B cell (primary cell): Measurements from ENCODE around the gene DCAKD. TPM values are rescaled to one million over a fixed set of nuclear protein-coding genes. Genes with fewer than 3 reads are reported as not detected.

Experiments used
- ATAC-seq: fragments of 200-7000 bp; cut with Tn5 transposase; one replicate; pipeline ENCODE4 v1.10.0; 2021; ENCODE audit warnings: low read depth, mild to moderate bottlenecking, moderate number of reproducible peaks, moderate library complexity
- CTCF ChIA-PET: fragments of 350-600 bp; sonication (Branson Sonifier 250); formaldehyde crosslinking; loops from one replicate; lab custom pipeline; 2021; ENCODE audit warnings: antibody characterized with exemption, inconsistent platforms; lab: Charles Lee
- POLR2A ChIA-PET: fragments of 350-600 bp; sonication (Branson Sonifier 250); formaldehyde crosslinking; loops from one replicate; lab custom pipeline; 2021; ENCODE audit warnings: antibody characterized with exemption; lab: Charles Lee
- DNase-seq: peaks from one replicate; pipeline ENCODE4 v3.0.0; 2013
- H2AFZ ChIP-seq: 2 replicates; pipeline ENCODE4 v1.6.1; 2012; ENCODE audit warnings: mild to moderate bottlenecking, low read depth, low read length; ENCODE audit not compliant: insufficient read depth, poor library complexity, severe bottlenecking
- H3K27ac ChIP-seq, 2 donors: 1 replicate in 1 of 2; 2 replicates in 1 of 2; pipeline ENCODE4 v1.5.1; 2012 to 2013; ENCODE audit warnings: low read length in 2 of 2, mild to moderate bottlenecking in 2 of 2, moderate library complexity in 1 of 2
- H3K27me3 ChIP-seq, 4 experiments: fragments of 200-600 bp in 1 of 4; sonication (generic) in 1 of 4; replicated peaks in 1 of 4; 1 replicate in 2 of 4; 2 replicates in 2 of 4; pipeline versions ENCODE4 v1.6.1 to v1.7.0; 2013 to 2016; ENCODE audit warnings: low read length in 3 of 4, mild to moderate bottlenecking in 2 of 4, mixed read lengths in 1 of 4, moderate library complexity in 1 of 4; ENCODE audit not compliant: insufficient read depth in 4 of 4, control insufficient read depth in 3 of 4; ENCODE audit errors: control extremely low read depth in 1 of 4
- H3K36me3 ChIP-seq, 2 experiments: replicated peaks in 1 of 2; 1 replicate in 1 of 2; 2 replicates in 1 of 2; pipeline versions ENCODE4 v1.6.1 to v1.7.1; 2013; ENCODE audit warnings: low read length in 1 of 2; ENCODE audit not compliant: insufficient read depth in 2 of 2, control insufficient read depth in 1 of 2; ENCODE audit errors: control extremely low read depth in 1 of 2, extremely low read depth in 1 of 2
- H3K4me1 ChIP-seq, 2 donors: fragments of 200-600 bp in 1 of 2; sonication (generic) in 1 of 2; 1 replicate in 1 of 2; 2 replicates in 1 of 2; pipeline versions ENCODE4 v1.5.1 to v1.6.1; 2013 to 2017; ENCODE audit warnings: low read length in 2 of 2; ENCODE audit not compliant: control insufficient read depth in 2 of 2, insufficient read depth in 2 of 2
- H3K4me2 ChIP-seq: replicated peaks from 2 replicates; pipeline ENCODE3; 2012; ENCODE audit warnings: mild to moderate bottlenecking, low read depth, low read length; ENCODE audit not compliant: poor library complexity, severe bottlenecking
- H3K4me3 ChIP-seq, 5 experiments: fragments of 200-600 bp in 1 of 5; sonication (generic) in 1 of 5; 1 replicate in 3 of 5; 2 replicates in 2 of 5; pipeline versions ENCODE4 v1.5.1 to v1.7.0; 2011 to 2016; ENCODE audit warnings: low read length in 4 of 5, mild to moderate bottlenecking in 4 of 5, low read depth in 2 of 5, control low read depth in 1 of 5, moderate library complexity in 1 of 5; ENCODE audit not compliant: insufficient read depth in 1 of 5; ENCODE audit errors: control extremely low read depth in 1 of 5, extremely low read depth in 1 of 5
- H3K79me2 ChIP-seq: fragments of 200-600 bp; sonication (generic); one replicate; pipeline ENCODE4 v1.6.0; 2016; ENCODE audit warnings: low read length; ENCODE audit not compliant: control insufficient read depth, insufficient read depth
- H3K9ac ChIP-seq: fragments of 200-600 bp; sonication (generic); 2 replicates; pipeline ENCODE4 v1.6.1; 2017; ENCODE audit warnings: mild to moderate bottlenecking, low read length, moderate library complexity
- H3K9me3 ChIP-seq, 3 donors: one replicate each; pipeline versions ENCODE4 v1.6.1 to v1.7.1; 2013; ENCODE audit warnings: low read length in 2 of 3; ENCODE audit not compliant: control insufficient read depth in 2 of 3, insufficient read depth in 1 of 3; ENCODE audit errors: control extremely low read depth in 1 of 3
- H4K20me1 ChIP-seq: 2 replicates; pipeline ENCODE4 v1.6.0; 2012; ENCODE audit warnings: mild to moderate bottlenecking, low read length; ENCODE audit not compliant: insufficient read depth, control insufficient read depth, poor library complexity, severe bottlenecking
- H3K27ac Mint-ChIP-seq: one replicate; pipeline ENCODE4 v1.8.0; 2021; ENCODE audit warnings: mixed read lengths
- H3K27me3 Mint-ChIP-seq: one replicate; pipeline ENCODE4 v1.8.0; 2021; ENCODE audit warnings: mixed read lengths
- H3K4me1 Mint-ChIP-seq: one replicate; pipeline ENCODE4 v1.8.0; 2021; ENCODE audit warnings: mixed read lengths
- H3K4me3 Mint-ChIP-seq: one replicate; pipeline ENCODE4 v1.8.0; 2021; ENCODE audit warnings: mixed read lengths
- H3K9me3 Mint-ChIP-seq: one replicate; pipeline ENCODE4 v1.8.0; 2022; ENCODE audit warnings: mixed read lengths; ENCODE audit not compliant: insufficient read depth
- CTCF ChIP-seq: fragments of 200-600 bp; IDR thresholded peaks from one replicate; pipeline ENCODE4 v1.8.0; 2022; ENCODE audit warnings: antibody characterized with exemption, mild to moderate bottlenecking
- EZH2 ChIP-seq: IDR thresholded peaks from 2 replicates; pipeline ENCODE4 v1.6.1; 2012; ENCODE audit warnings: borderline replicate concordance, low read depth, mild to moderate bottlenecking, moderate library complexity, low read length; ENCODE audit not compliant: insufficient read depth, poor library complexity, severe bottlenecking
- WGBS: methylation state at CpG from one replicate; pipeline ENCODE4 v1.1.5; 2013; ENCODE audit warnings: missing lambda C conversion rate; ENCODE audit not compliant: insufficient coverage; 5-methylcytosine and 5-hydroxymethylcytosine counted together
- intact Hi-C: fragments of 100-400 bp; cut with micrococcal nuclease; formaldehyde crosslinking; loops from one replicate; pipeline ENCODE4 v1.10.0; 2022
- polyA plus RNA-seq: library from polyadenylated mRNA; depleted of rRNA; stranded (reverse); fragments of >200 nt; gene quantifications from 2 replicates; pipeline ENCODE4 v1.2.3, GENCODE V29; 2012
- total RNA-seq, 2 donors: library from RNA; stranded (reverse); fragments of 120-200 nt in 1 of 2; gene quantifications; 1 replicate in 1 of 2; 2 replicates in 1 of 2; pipeline versions ENCODE4 v1.2.3 to v1.2.4, GENCODE V29; 2013 to 2022

Gene DCAKD
- total and polyA plus RNA-seq, 2 donors (not counting 1 experiment from before 2014, with no cell fraction given): 20.6 to 31.5 TPM

- no peak for DNase-seq
- Histone ChIP-seq H3K4me3 (no peak overlapping the region), H4K20me1 (peaks cover 39% of the 10 kb centered on the region), H3K36me3 (peaks cover 0 to 2% of the 10 kb centered on the region in 2 experiments), H3K27me3 (no peaks in the 10 kb centered on the region), H3K4me1 (peaks cover 7 to 11% of the 10 kb centered on the region in 2 donors), H3K9me3 (no peaks in the 10 kb centered on the region), H3K27ac (no peak overlapping the region), H3K79me2 (peaks cover 75% of the 10 kb centered on the region), H3K4me2 (no peak overlapping the region), H2AFZ (no peak overlapping the region), H3K9ac (no peak overlapping the region)
- Mint-ChIP-seq H3K4me3 (no peak overlapping the region), H3K9me3 (no peaks in the 10 kb centered on the region), H3K27ac (no peak overlapping the region), H3K4me1 (peaks cover 21% of the 10 kb centered on the region), H3K27me3 (no peaks in the 10 kb centered on the region)
- no peak for ATAC-seq
- ChIA-PET CTCF (interaction anchor here (0.6 kb wide), 1 partner anchor 186 kb away, joined by 3 read pairs; no protein-coding TSS in a partner anchor), POLR2A (no interaction called here)
- intact Hi-C loops: no loop called here
- TF ChIP-seq CTCF (no peak), EZH2 (no peak)
- 100% methylated on average over 2 of the region's 4 CpGs for WGBS
These were observed 11.0 kb downstream of the DCAKD start for GRCh38 chr17:45040459-45040858.

GRCh38 chr17:45038728-45039634, 12.5 kb downstream of the DCAKD start:
- Histone ChIP-seq H3K27ac (no peak overlapping the region), H3K79me2 (peaks cover 84% of the 10 kb centered on the region), H3K9ac (no peak overlapping the region), H3K9me3 (no peaks in the 10 kb centered on the region), H3K4me1 (peaks cover 7 to 11% of the 10 kb centered on the region in 2 donors), H3K4me2 (no peak overlapping the region), H3K27me3 (no peaks in the 10 kb centered on the region), H2AFZ (no peak overlapping the region), H3K4me3 (no peak overlapping the region), H3K36me3 (peaks cover 0 to 10% of the 10 kb centered on the region in 2 experiments), H4K20me1 (peaks cover 39% of the 10 kb centered on the region)
- no peak for TF ChIP-seq CTCF
- TF ChIP-seq EZH2: no peak
- H3K4me3 Mint-ChIP-seq: no peak overlapping the region
- no peak overlapping the region for H3K27ac Mint-ChIP-seq
- intact Hi-C loops: no loop called here
- H3K4me1 Mint-ChIP-seq: peaks cover 21% of the 10 kb centered on the region
- WGBS: 88% methylated on average over 10 of the region's 13 CpGs
- POLR2A ChIA-PET: interaction anchor here (0.8 kb wide), 1 partner anchor 546 kb away, joined by 3 read pairs; no protein-coding TSS in a partner anchor
- ATAC-seq (no peak), DNase-seq (no peak)
- no peaks in the 10 kb centered on the region for H3K27me3 Mint-ChIP-seq
- H3K9me3 Mint-ChIP-seq: no peaks in the 10 kb centered on the region
- CTCF ChIA-PET: interaction anchor here (0.9 to 2.1 kb wide), 3 partner anchors 10 to 17 kb away, joined by 3 to 5 read pairs (median 3); no protein-coding TSS in a partner anchor
